HG02588 (cell line): ENCODE data around the gene PLAA.

ENCODE experiments used
- ATAC-seq: cut with Tn5 transposase; IDR thresholded peaks from one replicate; pipeline ENCODE4 v1.9.1; 2021; ENCODE audit warnings: mild to moderate bottlenecking, moderate library complexity; ENCODE audit not compliant: unreplicated experiment

The PLAA gene

GRCh38 chr9:26946753-26947727 lies at the start of gene PLAA:
Gene PLAA (minus strand): TSS chr9:26947242. CDS start chr9:26947045, 197 bp downstream.
- peak; percentile 99 for ATAC-seq

DNA sequence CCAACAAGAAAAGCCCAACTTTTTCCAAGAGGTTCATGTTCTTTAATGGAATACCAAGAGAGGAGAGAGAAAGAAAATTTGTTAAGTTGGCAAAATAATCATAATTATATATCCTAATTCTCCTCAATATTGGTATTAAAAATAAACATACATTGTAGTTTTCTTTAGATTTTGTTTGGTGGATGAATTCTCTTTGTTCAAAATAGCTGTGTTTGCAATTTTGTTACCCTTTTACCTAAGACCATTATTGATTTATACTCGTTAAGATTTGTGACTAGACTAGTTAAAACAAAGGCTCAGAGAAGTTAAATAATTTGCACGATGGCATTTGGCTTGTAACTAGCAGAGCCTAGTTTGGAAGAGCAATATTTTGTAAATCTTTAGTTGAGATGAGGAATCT lies 48.8 kb upstream of the PLAA start:
- no peak for ATAC-seq

DNA sequence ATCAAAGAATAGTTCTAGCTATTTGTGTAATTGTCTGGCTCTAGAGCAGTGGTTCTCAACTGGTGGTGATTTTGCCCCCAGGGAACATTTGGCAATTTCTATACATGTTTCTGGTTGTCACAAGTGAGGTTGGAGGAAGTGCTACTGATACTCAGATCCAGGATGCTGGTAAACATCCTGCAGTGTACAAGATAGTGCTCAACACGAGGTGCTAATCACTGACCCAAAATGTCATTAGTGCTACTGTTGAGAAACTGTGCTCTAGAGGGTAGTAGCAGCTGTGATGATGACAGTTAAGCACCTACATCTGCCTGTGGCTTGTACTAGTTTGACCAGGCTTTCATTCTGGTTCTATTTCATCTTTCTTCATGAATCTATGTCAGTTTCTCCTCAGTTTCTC lies 36.3 kb upstream of the PLAA start:
- ATAC-seq = no peak

DNA sequence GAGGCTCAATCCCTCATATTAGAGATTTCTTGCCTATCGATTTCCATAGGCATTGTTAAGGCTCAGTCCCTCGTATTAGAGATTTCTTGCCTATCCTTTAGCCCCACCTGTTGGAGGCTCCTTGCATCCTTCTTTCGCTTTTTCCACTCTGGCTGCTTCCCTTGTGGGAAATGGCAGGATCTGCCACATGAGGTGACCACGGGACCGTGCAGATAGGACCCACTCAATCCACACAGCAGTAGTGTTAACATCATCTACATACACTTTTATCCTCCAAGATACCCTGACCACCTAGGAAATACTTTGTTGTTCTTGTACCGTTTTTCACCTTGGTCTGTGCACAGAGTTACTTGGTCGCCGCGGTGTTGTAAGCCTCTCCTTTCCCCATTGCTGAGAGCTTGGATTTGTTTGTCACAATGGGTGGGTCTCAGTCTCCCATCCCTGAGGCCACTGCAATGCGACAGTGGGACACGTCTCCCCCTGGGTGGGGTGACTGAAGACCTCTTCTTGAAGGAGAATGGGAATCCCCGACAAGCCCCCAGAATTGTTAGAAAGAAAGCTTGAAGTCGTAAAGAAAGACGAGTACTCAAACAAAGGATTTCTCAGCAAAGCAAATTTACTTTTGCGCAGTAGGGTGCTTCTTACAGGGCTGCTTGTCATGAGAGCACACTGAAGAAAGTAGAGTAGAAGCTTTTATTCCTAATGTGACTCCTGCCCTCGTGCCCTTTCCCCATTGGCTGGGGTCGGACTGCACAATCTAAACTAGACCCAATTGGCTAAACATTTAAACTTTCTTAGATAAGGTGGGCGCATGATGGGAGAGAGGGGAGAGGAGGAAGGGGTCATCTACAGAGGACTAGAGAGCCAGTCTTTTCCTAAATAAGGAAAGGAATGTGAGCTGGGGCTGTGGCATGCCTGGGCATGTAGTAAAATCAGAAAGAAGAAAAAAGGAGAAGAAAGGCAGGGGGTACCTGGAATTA lies 29.0 kb upstream of the PLAA start:
- no peak for ATAC-seq

- no peak for ATAC-seq
Measured at GRCh38 chr9:26974927-26975326, 27.9 kb upstream of the PLAA start.

DNA sequence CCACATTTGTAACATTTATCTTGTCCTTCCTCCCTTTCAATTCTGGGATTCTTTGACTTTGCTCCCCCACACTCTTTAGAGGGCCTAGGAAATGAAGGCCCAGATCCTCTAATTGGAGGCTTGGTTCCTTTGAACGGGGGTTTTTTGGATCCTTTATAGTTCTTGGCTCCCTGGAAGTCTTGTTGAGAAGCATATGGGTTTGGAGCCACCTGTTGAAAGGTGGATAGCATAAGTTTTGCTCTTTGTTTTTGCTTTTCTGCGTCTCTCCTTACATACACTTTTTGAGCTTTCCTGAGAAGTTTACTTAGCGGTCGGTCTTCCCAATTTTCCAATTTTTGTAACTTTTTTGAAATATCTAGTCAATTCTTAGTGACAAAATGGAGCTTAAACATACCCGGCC lies 26.9 kb upstream of the PLAA start:
- ATAC-seq = no peak

DNA sequence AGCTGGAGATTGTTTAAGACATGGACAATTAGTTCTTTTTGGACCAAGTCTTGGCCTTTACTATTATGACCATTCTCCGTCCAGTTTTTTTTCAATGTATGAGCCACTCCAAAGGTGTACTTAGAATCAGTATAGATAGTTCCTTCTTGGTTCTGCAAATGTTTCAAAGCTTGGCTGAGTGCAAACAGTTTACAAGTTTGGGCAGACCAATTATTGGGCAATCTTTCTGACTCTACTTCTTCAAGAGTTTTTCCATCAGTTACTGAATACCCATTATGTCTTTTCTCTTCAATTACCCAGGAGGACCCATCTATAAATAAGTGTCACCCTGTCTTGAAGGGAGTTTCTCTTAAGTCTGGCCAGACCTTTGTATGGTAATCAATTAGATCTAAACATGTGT lies 24.7 kb upstream of the PLAA start:
- ATAC-seq = no peak

DNA sequence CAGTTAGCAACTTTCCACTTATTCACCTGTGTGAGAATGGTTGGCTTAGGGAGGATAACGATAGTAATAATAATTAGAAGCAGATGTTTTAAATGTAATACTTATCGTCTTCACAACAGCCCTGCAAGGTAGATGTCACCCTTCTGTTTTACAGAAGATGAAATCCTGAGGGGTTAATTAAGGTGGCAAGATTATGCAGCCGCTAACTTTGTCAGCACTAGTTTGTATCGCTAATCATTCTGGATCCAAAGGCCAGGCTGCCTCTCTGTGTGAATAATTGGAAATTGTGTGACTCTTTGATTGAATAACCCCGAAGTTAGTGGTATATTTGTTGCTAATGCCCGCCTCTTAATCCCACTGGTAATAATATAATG lies 9.8 kb upstream of the PLAA start:
- ATAC-seq = no peak

DNA sequence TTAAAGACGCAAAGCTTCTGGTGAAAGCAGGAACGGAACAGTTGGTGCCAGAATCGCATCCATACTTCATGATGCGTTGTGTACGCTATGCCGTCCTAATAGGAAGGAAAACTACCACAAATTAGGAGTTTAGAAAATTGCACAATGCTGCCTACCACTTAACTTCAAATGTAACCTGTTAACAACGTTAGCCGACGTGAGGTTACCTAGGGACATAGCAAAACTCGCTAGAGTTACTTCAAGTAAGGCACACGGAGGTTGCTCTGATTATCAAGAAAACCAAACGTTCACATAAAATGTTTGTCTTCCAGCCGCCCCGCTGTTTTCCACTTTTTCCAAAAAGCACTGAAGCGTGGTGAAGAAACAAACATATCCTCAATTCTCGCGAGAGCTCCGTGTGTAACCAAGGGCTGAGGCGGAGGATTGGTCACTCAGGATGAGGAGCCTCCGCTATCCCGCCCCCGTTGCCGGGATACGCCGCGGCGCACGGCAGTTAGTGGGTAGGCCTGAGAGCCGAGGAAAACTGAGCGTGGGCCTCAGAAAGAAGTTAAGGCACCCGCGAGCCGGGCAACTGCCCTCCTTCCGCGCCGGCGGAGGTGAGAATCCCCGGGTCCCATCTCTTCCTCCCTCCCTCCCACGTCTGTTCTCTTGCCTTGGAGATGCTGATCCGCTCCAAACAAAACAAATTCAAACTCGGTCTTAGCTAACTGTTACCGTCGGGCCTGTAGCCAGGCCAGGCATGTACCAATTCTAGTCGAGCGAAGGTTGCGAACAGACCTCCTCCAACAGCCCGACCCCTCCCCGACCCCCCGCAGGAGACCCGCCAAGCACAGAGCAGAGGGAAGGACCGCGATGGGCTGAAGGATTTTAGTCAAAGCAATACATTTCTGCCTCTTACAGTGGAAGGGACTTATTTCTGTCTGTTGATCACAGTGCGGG lies 9.1 kb upstream of the PLAA start, which contains the start of gene IFT74:
Gene IFT74 (plus strand): TSS at position 492 of the 939 bp plus-strand sequence. CDS start 5,556 bp downstream, outside the sequence.
- peak; percentile 100 for ATAC-seq

DNA sequence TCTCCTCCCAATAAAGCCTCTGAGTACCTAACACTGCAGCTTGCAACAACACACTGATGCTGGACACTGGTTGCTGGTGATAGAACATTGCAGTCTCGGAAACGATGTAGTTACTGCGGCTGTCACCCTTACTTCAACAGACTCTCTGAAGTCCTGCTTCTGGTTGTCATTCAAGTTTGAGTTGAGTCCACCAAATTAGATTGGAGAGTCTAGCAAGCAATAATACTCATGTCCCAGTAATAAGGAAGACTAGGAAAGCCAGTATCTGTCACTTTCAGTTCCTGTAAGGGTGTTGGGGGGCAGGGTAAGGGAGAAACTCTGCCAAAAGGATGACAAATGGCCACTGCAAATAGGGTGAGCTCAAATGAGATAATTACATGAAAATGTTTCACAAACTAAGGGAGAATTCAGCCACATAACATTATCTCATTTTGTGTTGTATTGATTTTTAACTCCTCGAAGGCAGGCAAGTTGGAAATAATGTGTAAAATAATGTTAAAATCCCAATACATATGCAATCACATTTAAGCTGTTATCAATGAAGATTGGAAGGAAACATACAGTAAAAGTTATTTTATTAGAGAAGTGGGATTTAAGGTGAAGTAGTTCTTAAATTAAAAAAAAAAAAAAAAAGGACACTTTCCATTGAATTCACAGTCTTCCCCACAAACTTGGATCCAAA lies 8.3 kb upstream of the PLAA start:
- ATAC-seq = no peak

- no peak for ATAC-seq
Measured at GRCh38 chr9:26954050-26954508, 7.0 kb upstream of the PLAA start.

DNA sequence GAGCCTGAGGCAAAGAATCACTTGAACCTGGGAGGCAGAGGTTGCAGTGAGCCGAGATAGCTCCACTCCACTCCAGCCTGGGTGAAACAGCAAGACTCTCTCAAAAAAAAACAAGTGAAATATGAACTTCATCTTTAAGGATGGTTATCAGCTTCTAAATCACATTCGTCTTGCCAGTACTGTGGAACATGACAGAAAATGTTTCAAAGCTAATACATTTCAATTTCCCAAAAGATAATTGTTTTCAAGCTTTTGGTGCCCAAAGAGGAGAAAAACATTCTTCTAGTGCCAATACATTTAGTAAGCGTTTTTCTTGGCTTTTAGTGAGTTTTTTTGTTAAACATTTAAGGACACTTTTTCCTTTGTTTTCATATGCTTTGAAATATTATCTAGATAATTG lies 4.8 kb upstream of the PLAA start:
- no peak for ATAC-seq

GRCh38 chr9:26950521-26950920 lies 3.5 kb upstream of the PLAA start:
- no peak for ATAC-seq

- ATAC-seq = no peak
Measured at GRCh38 chr9:26949637-26950069, 2.6 kb upstream of the PLAA start.

- ATAC-seq = no peak
Measured at GRCh38 chr9:26947736-26948135, 694 bp upstream of the PLAA start.

DNA sequence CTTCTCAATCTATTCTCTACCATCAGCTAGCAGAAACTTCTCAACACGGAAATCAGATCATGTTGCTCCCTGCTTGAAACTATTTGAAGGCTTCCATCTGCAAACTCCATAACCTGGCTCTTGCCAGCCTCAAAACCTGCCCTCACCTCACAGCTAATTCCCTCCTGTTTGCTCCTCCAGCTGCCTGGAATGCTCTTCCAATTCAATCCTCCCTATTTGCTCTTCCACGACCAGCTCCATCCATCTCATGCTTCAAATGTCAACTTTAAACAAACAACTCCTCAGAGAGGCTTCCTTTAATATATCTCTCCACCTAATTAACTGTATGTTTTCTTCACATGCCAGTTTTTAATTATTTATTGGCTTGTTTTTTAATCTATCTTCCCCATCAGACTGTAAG lies 1.5 kb downstream of the PLAA start:
- ATAC-seq = no peak

DNA sequence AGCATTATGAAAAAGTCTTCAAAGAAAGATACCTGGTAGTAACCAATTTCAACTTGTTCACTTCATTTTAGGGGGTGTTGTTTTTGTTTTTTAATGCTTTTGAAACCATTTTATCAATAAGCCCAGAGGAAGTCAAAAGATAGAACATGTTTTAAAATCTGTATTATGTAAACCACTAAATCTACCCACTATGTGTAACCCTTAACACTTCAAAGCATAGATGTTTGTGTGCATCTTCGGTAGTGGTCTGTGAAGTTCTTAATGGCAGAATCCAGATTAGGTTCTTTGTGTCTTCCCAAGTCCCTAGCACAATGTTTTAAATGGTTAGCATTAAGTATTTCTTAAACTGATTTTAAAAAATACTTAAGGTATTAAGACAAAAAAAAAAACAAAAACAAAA lies 6.3 kb downstream of the PLAA start:
- no peak for ATAC-seq

- no peak for ATAC-seq
Measured at GRCh38 chr9:26939955-26940711, 6.9 kb downstream of the PLAA start.

GRCh38 chr9:26937816-26938371 lies 9.1 kb downstream of the PLAA start:
- ATAC-seq = no peak
